Measurements from ENCODE around the gene CFAP45. TPM values are rescaled to one million over a fixed set of nuclear protein-coding genes. Genes with fewer than 3 reads are reported as not detected.

CFAP45 gene
- polyA plus RNA-seq, 1 experiment: 0.56 TPM

- Histone ChIP-seq H3K36me3 (ENCODE audit: control insufficient read depth, insufficient read depth, low read length) (no peaks in the 10 kb centered on the region), H3K4me3 (ENCODE audit: low read depth, low read length) (no peak overlapping the region), H3K27me3 (ENCODE audit: control insufficient read depth, insufficient read depth, low read length) (no peaks in the 10 kb centered on the region)
- ChIA-PET POLR2A (no interaction called here), CTCF (interaction anchor here (0.6 to 15.0 kb wide), 25 partner anchors 8 to 1409 kb away, joined by 3 to 590 read pairs (median 4); partner anchors contain the start of genes DUSP23 and FCRL6)
- no peak for TF ChIP-seq CTCF (IDR thresholded peaks at IDR 0.05; ENCODE audit: insufficient read depth, low read depth, low read length)
- no peak for DNase-seq (ENCODE audit: low read depth)
Observed at GRCh38 chr1:159892944-159893343, 7.0 kb downstream of the CFAP45 start.

GRCh38 chr1:159891275-159892157 is 8.4 kb downstream of the CFAP45 start:
- TF ChIP-seq CTCF (IDR thresholded peaks at IDR 0.05; ENCODE audit: insufficient read depth, low read depth, low read length): peak; percentile 97
- H3K4me3 ChIP-seq (ENCODE audit: low read depth, low read length): no peak overlapping the region
- ChIA-PET POLR2A (no interaction called here), CTCF (interaction anchor here (0.6 to 15.0 kb wide), 48 partner anchors 9 to 798 kb away, joined by 3 to 590 read pairs (median 5); partner anchors contain the start of genes DUSP23, FCRL6 and SLAMF8)
- no peaks in the 10 kb centered on the region for H3K36me3 ChIP-seq (ENCODE audit: control insufficient read depth, insufficient read depth, low read length)
- H3K27me3 ChIP-seq (ENCODE audit: control insufficient read depth, insufficient read depth, low read length): no peaks in the 10 kb centered on the region
- peak; percentile 50 for DNase-seq (ENCODE audit: low read depth)

GRCh38 chr1:159890390-159890789 is 9.6 kb downstream of the CFAP45 start:
- no peaks in the 10 kb centered on the region for H3K27me3 ChIP-seq (ENCODE audit: control insufficient read depth, insufficient read depth, low read length)
- no peaks in the 10 kb centered on the region for H3K36me3 ChIP-seq (ENCODE audit: control insufficient read depth, insufficient read depth, low read length)
- ChIA-PET CTCF (interaction anchor here (0.9 to 15.0 kb wide), 26 partner anchors 9 to 758 kb away, joined by 3 to 590 read pairs (median 6); partner anchors contain the start of genes DUSP23, FCRL6 and SLAMF8), POLR2A (interaction anchor here (0.7 to 1.1 kb wide), 3 partner anchors 29 to 220 kb away, joined by 4 to 9 read pairs (median 5); no protein-coding TSS in a partner anchor)
- DNase-seq (ENCODE audit: low read depth): no peak
- no peak overlapping the region for H3K4me3 ChIP-seq (ENCODE audit: low read depth, low read length)
- no peak for TF ChIP-seq CTCF (IDR thresholded peaks at IDR 0.05; ENCODE audit: insufficient read depth, low read depth, low read length)

- Histone ChIP-seq H3K27me3 (ENCODE audit: control insufficient read depth, insufficient read depth, low read length) (no peaks in the 10 kb centered on the region), H3K36me3 (ENCODE audit: control insufficient read depth, insufficient read depth, low read length) (no peaks in the 10 kb centered on the region), H3K4me3 (ENCODE audit: low read depth, low read length) (no peak overlapping the region)
- TF ChIP-seq CTCF (IDR thresholded peaks at IDR 0.05; ENCODE audit: insufficient read depth, low read depth, low read length): no peak
- ChIA-PET POLR2A (interaction anchor here (0.7 to 1.1 kb wide), 3 partner anchors 29 to 219 kb away, joined by 4 to 9 read pairs (median 5); no protein-coding TSS in a partner anchor), CTCF (interaction anchor here (1.0 to 15.0 kb wide), 14 partner anchors 8 to 729 kb away, joined by 3 to 590 read pairs (median 12); partner anchors contain the start of genes DUSP23 and FCRL6)
- peak; percentile 88 for DNase-seq (ENCODE audit: low read depth)
Observed at GRCh38 chr1:159889821-159890252, 10.1 kb downstream of the CFAP45 start.

- Histone ChIP-seq H3K27me3 (ENCODE audit: control insufficient read depth, insufficient read depth, low read length) (no peaks in the 10 kb centered on the region), H3K36me3 (ENCODE audit: control insufficient read depth, insufficient read depth, low read length) (no peaks in the 10 kb centered on the region), H3K4me3 (ENCODE audit: low read depth, low read length) (no peak overlapping the region)
- no peak for TF ChIP-seq CTCF (IDR thresholded peaks at IDR 0.05; ENCODE audit: insufficient read depth, low read depth, low read length)
- no peak for DNase-seq (ENCODE audit: low read depth)
- POLR2A ChIA-PET: interaction anchor here (1.1 kb wide), 1 partner anchor 90 kb away, joined by 9 read pairs; no protein-coding TSS in a partner anchor
- CTCF ChIA-PET: interaction anchor here (0.6 to 15.0 kb wide), 12 partner anchors 7 to 1867 kb away, joined by 3 to 590 read pairs (median 12); partner anchors contain the start of genes DUSP23 and FCRL6
Observed at GRCh38 chr1:159889202-159889601, 10.8 kb downstream of the CFAP45 start.

Data from BJ (cell line).